Erythroblast (primary cell): ENCODE results near the gene FDX1.

ENCODE experiments used
- GATA1 ChIP-seq: IDR thresholded peaks from 2 replicates; pipeline ENCODE4 v1.6.1; 2011; ENCODE audit warnings: low read depth, mild to moderate bottlenecking, control low read depth, low read length, moderate library complexity
- POLR2A ChIP-seq: IDR thresholded peaks from 2 replicates; pipeline ENCODE4 v1.6.1; 2011; ENCODE audit warnings: mild to moderate bottlenecking, low read length

DNA sequence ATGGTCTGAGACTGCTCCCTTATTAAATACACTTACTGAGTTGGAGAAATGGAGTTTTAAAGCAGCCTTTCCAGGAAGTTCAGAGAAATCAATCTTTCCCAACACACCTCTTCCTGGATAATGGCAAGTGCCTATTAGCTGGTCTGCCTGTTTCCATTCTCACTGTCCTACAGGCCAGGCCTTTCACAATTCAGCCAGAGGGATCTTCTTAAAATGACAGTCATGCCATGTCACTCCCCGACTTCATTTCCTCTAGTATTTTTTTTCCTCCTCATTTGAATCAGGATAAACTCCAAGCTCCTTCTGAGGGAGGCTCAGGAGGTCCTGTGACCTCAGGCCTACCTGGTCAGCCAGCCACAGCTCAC, 62.6 kb downstream of the FDX1 start:
- TF ChIP-seq POLR2A (no peak), GATA1 (no peak)
